ENCODE measurements around the gene CYSRT1. TPM values are rescaled to one million over a fixed set of nuclear protein-coding genes. Genes with fewer than 3 reads are reported as not detected.

The CYSRT1 gene
- total RNA-seq, 2 experiments from 2014 or later: 0.34 TPM; not detected in 1

GRCh38 chr9:137234758-137235423 is 9.9 kb downstream of the CYSRT1 start:
- TF ChIP-seq CTCF (IDR thresholded peaks at IDR 0.05): no peak
- H3K4me1 Mint-ChIP-seq (ENCODE audit: low read depth): peaks cover 13% of the 10 kb centered on the region
- no peak overlapping the region for H3K4me3 Mint-ChIP-seq
- no peaks in the 10 kb centered on the region for H3K9me3 Mint-ChIP-seq
- H3K27ac Mint-ChIP-seq: no peak overlapping the region
- ATAC-seq (no peak), DNase-seq (no peak)
- H3K36me3 Mint-ChIP-seq (ENCODE audit: low read depth): peaks cover 3% of the 10 kb centered on the region
- peaks cover 10% of the 10 kb centered on the region for H3K27me3 Mint-ChIP-seq
- CTCF ChIA-PET: interaction anchor here (1.3 to 2.9 kb wide), 3 partner anchors 11 to 107 kb away, joined by 3 to 58 read pairs (median 19); partner anchors contain the start of genes CYSRT1, NELFB, RNF208 and RNF224
- POLR2A ChIA-PET: interaction anchor here (1.2 to 1.6 kb wide), 2 partner anchors 11 to 28 kb away, joined by 3 to 4 read pairs; no protein-coding TSS in a partner anchor
- intact Hi-C loops (cut with micrococcal nuclease): no loop called here

- ChIA-PET CTCF (interaction anchor here (1.1 to 2.9 kb wide), 19 partner anchors 9 to 287 kb away, joined by 3 to 58 read pairs (median 7); partner anchors contain the start of genes CYSRT1, DPP7, NELFB and RNF208), POLR2A (interaction anchor here (1.0 to 1.6 kb wide), 2 partner anchors 10 to 35 kb away, joined by 3 to 4 read pairs; partner anchors contain the start of gene TPRN)
- DNase-seq (no peak), ATAC-seq (no peak)
- TF ChIP-seq CTCF (IDR thresholded peaks at IDR 0.05): no peak
- Mint-ChIP-seq H3K9me3 (no peaks in the 10 kb centered on the region), H3K4me3 (no peak overlapping the region), H3K4me1 (ENCODE audit: low read depth) (peaks cover 13% of the 10 kb centered on the region), H3K36me3 (ENCODE audit: low read depth) (peaks cover 3% of the 10 kb centered on the region), H3K27ac (no peak overlapping the region), H3K27me3 (peaks cover 10% of the 10 kb centered on the region)
- intact Hi-C loops (cut with micrococcal nuclease): no loop called here
Observed at GRCh38 chr9:137235424-137236237, 10.7 kb downstream of the CYSRT1 start.

- H3K4me3 Mint-ChIP-seq: no peak overlapping the region
- peak; percentile 96 for DNase-seq
Observed at GRCh38 chr9:137236238-137236935, 11.4 kb downstream of the CYSRT1 start.

GRCh38 chr9:137236936-137237421 is 12.0 kb downstream of the CYSRT1 start:
- H3K27ac Mint-ChIP-seq: no peak overlapping the region
- no peak for DNase-seq
- no peak overlapping the region for H3K4me3 Mint-ChIP-seq
- peaks cover 7% of the 10 kb centered on the region for H3K36me3 Mint-ChIP-seq (ENCODE audit: low read depth)
- ATAC-seq: no peak
- no peaks in the 10 kb centered on the region for H3K9me3 Mint-ChIP-seq
- POLR2A ChIA-PET: interaction anchor here (0.6 to 1.8 kb wide), 6 partner anchors 13 to 124 kb away, joined by 3 to 5 read pairs (median 3); partner anchors contain the start of gene TPRN
- intact Hi-C loops (cut with micrococcal nuclease): no loop called here
- H3K4me1 Mint-ChIP-seq (ENCODE audit: low read depth): peaks cover 15% of the 10 kb centered on the region
- peaks cover 8% of the 10 kb centered on the region for H3K27me3 Mint-ChIP-seq
- CTCF ChIA-PET: interaction anchor here (0.6 to 2.9 kb wide), 49 partner anchors 8 to 446 kb away, joined by 3 to 58 read pairs (median 4); partner anchors contain the start of genes CYSRT1, DPP7, MAN1B1 and NDOR1
- no peak for TF ChIP-seq CTCF (IDR thresholded peaks at IDR 0.05)

More at GRCh38 chr9:137236238-137236935, 11.4 kb downstream of the CYSRT1 start:
- peaks cover 15% of the 10 kb centered on the region for H3K4me1 Mint-ChIP-seq (ENCODE audit: low read depth)
- POLR2A ChIA-PET: interaction anchor here (0.5 to 1.8 kb wide), 8 partner anchors 10 to 123 kb away, joined by 3 to 5 read pairs (median 3); partner anchors contain the start of gene TPRN
- no peak overlapping the region for H3K27ac Mint-ChIP-seq
- H3K36me3 Mint-ChIP-seq (ENCODE audit: low read depth): peaks cover 5% of the 10 kb centered on the region
- no peaks in the 10 kb centered on the region for H3K9me3 Mint-ChIP-seq
- peak; percentile 100 for TF ChIP-seq CTCF (IDR thresholded peaks at IDR 0.05)
- CTCF ChIA-PET: interaction anchor here (0.6 to 2.9 kb wide), 49 partner anchors 9 to 446 kb away, joined by 3 to 58 read pairs (median 4); partner anchors contain the start of genes CYSRT1, DPP7, MAN1B1 and NDOR1
- ATAC-seq: peak; percentile 46
- H3K27me3 Mint-ChIP-seq: peaks cover 10% of the 10 kb centered on the region
- intact Hi-C loops (cut with micrococcal nuclease): no loop called here
